Measurements from ENCODE around the gene NR6A1. TPM values are rescaled to one million over a fixed set of nuclear protein-coding genes. Genes with fewer than 3 reads are reported as not detected.

The NR6A1 gene
- total RNA-seq, 1 donor from 2014 or later, result 63.8 TPM

GRCh38 chr9:124594225-124594624 lies 176.9 kb downstream of the NR6A1 start:
- DNase-seq (ENCODE audit: low spot score), result no peak
- no peak for TF ChIP-seq CTCF (IDR thresholded peaks at IDR 0.05; ENCODE audit: unreplicated experiment)
- Mint-ChIP-seq H3K27me3 (ENCODE audit: unreplicated experiment) (no peaks in the 10 kb centered on the region), H3K4me1 (ENCODE audit: unreplicated experiment) (peaks cover 57% of the 10 kb centered on the region), H3K27ac (ENCODE audit: unreplicated experiment) (peak overlapping the region; percentile 96), H3K36me3 (ENCODE audit: low read depth, unreplicated experiment) (no peaks in the 10 kb centered on the region), H3K4me3 (ENCODE audit: unreplicated experiment) (peak overlapping the region; percentile 66), H3K9me3 (ENCODE audit: unreplicated experiment) (no peaks in the 10 kb centered on the region)

- Mint-ChIP-seq H3K27me3 (ENCODE audit: unreplicated experiment) (no peaks in the 10 kb centered on the region), H3K27ac (ENCODE audit: unreplicated experiment) (peak overlapping the region; percentile 96), H3K9me3 (ENCODE audit: unreplicated experiment) (no peaks in the 10 kb centered on the region), H3K4me3 (ENCODE audit: unreplicated experiment) (peak overlapping the region; percentile 66), H3K36me3 (ENCODE audit: low read depth, unreplicated experiment) (no peaks in the 10 kb centered on the region), H3K4me1 (ENCODE audit: unreplicated experiment) (peaks cover 57% of the 10 kb centered on the region)
- peak; percentile 27 for DNase-seq (ENCODE audit: low spot score)
- no peak for TF ChIP-seq CTCF (IDR thresholded peaks at IDR 0.05; ENCODE audit: unreplicated experiment)
Observed at GRCh38 chr9:124593651-124594058, 177.5 kb downstream of the NR6A1 start.

- Mint-ChIP-seq H3K36me3 (ENCODE audit: low read depth, unreplicated experiment) (no peaks in the 10 kb centered on the region), H3K4me3 (ENCODE audit: unreplicated experiment) (peak overlapping the region; percentile 66), H3K4me1 (ENCODE audit: unreplicated experiment) (peaks cover 55% of the 10 kb centered on the region), H3K9me3 (ENCODE audit: unreplicated experiment) (no peaks in the 10 kb centered on the region), H3K27me3 (ENCODE audit: unreplicated experiment) (no peaks in the 10 kb centered on the region), H3K27ac (ENCODE audit: unreplicated experiment) (peak overlapping the region; percentile 96)
- no peak for TF ChIP-seq CTCF (IDR thresholded peaks at IDR 0.05; ENCODE audit: unreplicated experiment)
- no peak for DNase-seq (ENCODE audit: low spot score)
Observed at GRCh38 chr9:124593200-124593599, 177.9 kb downstream of the NR6A1 start.

GRCh38 chr9:124590889-124591641 lies 180.0 kb downstream of the NR6A1 start:
- peaks cover 50% of the 10 kb centered on the region for H3K4me1 Mint-ChIP-seq (ENCODE audit: unreplicated experiment)
- no peak overlapping the region for H3K4me3 Mint-ChIP-seq (ENCODE audit: unreplicated experiment)
- no peaks in the 10 kb centered on the region for H3K27me3 Mint-ChIP-seq (ENCODE audit: unreplicated experiment)

More at GRCh38 chr9:124590889-124591641, 180.0 kb downstream of the NR6A1 start:
- DNase-seq (ENCODE audit: low spot score), result no peak
- Mint-ChIP-seq H3K9me3 (ENCODE audit: unreplicated experiment) (no peaks in the 10 kb centered on the region), H3K27ac (ENCODE audit: unreplicated experiment) (no peak overlapping the region), H3K36me3 (ENCODE audit: low read depth, unreplicated experiment) (no peaks in the 10 kb centered on the region)
- no peak for TF ChIP-seq CTCF (IDR thresholded peaks at IDR 0.05; ENCODE audit: unreplicated experiment)

Data from endothelial cell (in vitro differentiated cells).